ENCODE data around the gene ANKMY1. TPM values are rescaled to one million over a fixed set of nuclear protein-coding genes. Genes with fewer than 3 reads are reported as not detected.

ANKMY1 gene
- total and polyA plus RNA-seq, 2 of the 13 experiments (the other 11 are each of a cell fraction or from before 2014, with no cell fraction given): 11.7 to 18.8 TPM

DNA sequence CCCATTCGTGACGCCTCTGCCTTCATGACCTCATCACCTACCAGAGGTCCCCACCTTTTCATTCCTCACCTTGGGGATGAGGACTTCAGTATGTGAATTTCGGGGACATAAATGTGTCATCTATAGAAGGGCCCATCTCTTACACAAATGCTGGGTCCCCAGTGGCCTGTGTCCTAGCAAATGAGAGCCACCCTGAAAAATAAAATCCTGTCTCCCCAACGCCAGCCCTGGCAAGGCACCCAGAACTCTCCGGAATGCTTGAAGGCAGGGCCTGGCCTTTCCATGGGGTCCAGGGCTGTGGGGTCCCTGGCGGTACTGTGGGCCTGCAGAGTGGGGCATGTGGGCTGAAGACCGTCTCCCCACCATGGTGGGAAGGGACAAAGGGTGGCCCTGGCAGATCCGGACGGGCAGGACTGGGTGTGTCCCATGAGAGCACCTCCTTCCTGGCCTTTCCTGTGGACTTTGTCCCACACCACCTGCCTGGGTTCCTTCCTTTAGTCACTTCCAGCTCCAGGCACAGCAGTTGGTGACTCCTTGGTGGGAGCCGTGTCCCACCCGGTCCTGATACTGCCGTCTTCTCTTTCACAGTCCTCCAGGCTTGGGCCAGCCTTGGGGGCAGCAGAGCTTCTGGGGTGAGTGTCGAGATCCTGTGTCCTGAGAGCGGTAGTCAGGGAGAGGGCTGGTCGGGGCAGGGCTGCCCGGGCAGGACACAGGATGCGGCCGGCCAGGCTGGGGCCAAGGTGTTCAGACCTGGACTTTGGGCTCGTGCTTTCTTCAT, 47.3 kb upstream of the ANKMY1 start (continued):
- peak; percentile 21; the same call in 1 of the 2 replicates for TF ChIP-seq KDM3A (CRISPR knock-in tag; IDR thresholded peaks at IDR 0.05; ENCODE audit: low read depth)
- TF ChIP-seq TCF7L2 (IDR thresholded peaks at IDR 0.05; ENCODE audit: low read depth, low read length): no peak
- no peak for TF ChIP-seq ZNF883 (CRISPR knock-in tag; IDR thresholded peaks at IDR 0.05; ENCODE audit: not compliant biosample characterization)
- TF ChIP-seq ZNF468 (CRISPR knock-in tag; IDR thresholded peaks at IDR 0.05): no peak
- TF ChIP-seq ZNF337 (CRISPR knock-in tag; IDR thresholded peaks at IDR 0.05; ENCODE audit: borderline replicate concordance, low read depth): 0 out of 2 replicates have a peak, but pooled peaks have one; percentile 1
- TF ChIP-seq, protein P1, sequence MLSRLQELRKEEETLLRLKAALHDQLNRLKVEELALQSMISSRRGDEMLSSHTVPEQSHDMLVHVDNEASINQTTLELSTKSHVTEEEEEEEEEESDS (CRISPR knock-in tag; IDR thresholded peaks at IDR 0.05; ENCODE audit: borderline replicate concordance): no peak
- TF ChIP-seq, protein P2, sequence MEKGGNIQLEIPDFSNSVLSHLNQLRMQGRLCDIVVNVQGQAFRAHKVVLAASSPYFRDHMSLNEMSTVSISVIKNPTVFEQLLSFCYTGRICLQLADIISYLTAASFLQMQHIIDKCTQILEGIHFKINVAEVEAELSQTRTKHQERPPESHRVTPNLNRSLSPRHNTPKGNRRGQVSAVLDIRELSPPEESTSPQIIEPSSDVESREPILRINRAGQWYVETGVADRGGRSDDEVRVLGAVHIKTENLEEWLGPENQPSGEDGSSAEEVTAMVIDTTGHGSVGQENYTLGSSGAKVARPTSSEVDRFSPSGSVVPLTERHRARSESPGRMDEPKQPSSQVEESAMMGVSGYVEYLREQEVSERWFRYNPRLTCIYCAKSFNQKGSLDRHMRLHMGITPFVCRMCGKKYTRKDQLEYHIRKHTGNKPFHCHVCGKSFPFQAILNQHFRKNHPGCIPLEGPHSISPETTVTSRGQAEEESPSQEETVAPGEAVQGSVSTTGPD (CRISPR knock-in tag; IDR thresholded peaks at IDR 0.05): 0 out of 2 replicates have a peak, but pooled peaks have one; percentile 25
- TF ChIP-seq, protein P3, sequence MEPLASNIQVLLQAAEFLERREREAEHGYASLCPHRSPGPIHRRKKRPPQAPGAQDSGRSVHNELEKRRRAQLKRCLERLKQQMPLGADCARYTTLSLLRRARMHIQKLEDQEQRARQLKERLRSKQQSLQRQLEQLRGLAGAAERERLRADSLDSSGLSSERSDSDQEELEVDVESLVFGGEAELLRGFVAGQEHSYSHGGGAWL (CRISPR knock-in tag; IDR thresholded peaks at IDR 0.05): no peak
- TF ChIP-seq, protein P4, sequence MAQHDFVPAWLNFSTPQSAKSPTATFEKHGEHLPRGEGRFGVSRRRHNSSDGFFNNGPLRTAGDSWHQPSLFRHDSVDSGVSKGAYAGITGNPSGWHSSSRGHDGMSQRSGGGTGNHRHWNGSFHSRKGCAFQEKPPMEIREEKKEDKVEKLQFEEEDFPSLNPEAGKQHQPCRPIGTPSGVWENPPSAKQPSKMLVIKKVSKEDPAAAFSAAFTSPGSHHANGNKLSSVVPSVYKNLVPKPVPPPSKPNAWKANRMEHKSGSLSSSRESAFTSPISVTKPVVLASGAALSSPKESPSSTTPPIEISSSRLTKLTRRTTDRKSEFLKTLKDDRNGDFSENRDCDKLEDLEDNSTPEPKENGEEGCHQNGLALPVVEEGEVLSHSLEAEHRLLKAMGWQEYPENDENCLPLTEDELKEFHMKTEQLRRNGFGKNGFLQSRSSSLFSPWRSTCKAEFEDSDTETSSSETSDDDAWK (CRISPR knock-in tag; IDR thresholded peaks at IDR 0.05): no peak
- TF ChIP-seq ZNF780A (CRISPR knock-in tag; IDR thresholded peaks at IDR 0.05): 0 out of 2 replicates have a peak, but pooled peaks have one; percentile 49
- TF ChIP-seq, protein P5, sequence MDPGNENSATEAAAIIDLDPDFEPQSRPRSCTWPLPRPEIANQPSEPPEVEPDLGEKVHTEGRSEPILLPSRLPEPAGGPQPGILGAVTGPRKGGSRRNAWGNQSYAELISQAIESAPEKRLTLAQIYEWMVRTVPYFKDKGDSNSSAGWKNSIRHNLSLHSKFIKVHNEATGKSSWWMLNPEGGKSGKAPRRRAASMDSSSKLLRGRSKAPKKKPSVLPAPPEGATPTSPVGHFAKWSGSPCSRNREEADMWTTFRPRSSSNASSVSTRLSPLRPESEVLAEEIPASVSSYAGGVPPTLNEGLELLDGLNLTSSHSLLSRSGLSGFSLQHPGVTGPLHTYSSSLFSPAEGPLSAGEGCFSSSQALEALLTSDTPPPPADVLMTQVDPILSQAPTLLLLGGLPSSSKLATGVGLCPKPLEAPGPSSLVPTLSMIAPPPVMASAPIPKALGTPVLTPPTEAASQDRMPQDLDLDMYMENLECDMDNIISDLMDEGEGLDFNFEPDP (CRISPR knock-in tag; conservative IDR thresholded peaks at IDR 0.05): 0 out of 2 replicates have a peak, but pooled peaks have one; percentile 96
- no peak; the same call in none of the 2 replicates for TF ChIP-seq ZNF772 (CRISPR knock-in tag; IDR thresholded peaks at IDR 0.05)
- TF ChIP-seq ZNF766 (CRISPR knock-in tag; IDR thresholded peaks at IDR 0.05; ENCODE audit: borderline replicate concordance): no peak
- TF ChIP-seq ZNF264 (CRISPR knock-in tag; IDR thresholded peaks at IDR 0.05): no peak
- TF ChIP-seq CBX2 (IDR thresholded peaks at IDR 0.05; ENCODE audit: low read depth, low read length): no peak
- TF ChIP-seq CBX2 (CRISPR knock-in tag; IDR thresholded peaks at IDR 0.05; ENCODE audit: low read depth): no peak
- 0 out of 2 replicates have a peak, but pooled peaks have one; percentile 51 for TF ChIP-seq SOX5 (CRISPR knock-in tag; IDR thresholded peaks at IDR 0.05; ENCODE audit: borderline replicate concordance)
- TF ChIP-seq ZNF570 (CRISPR knock-in tag; IDR thresholded peaks at IDR 0.05; ENCODE audit: borderline replicate concordance): 0 out of 2 replicates have a peak, but pooled peaks have one; percentile 80
- TF ChIP-seq PLRG1 (conservative IDR thresholded peaks at IDR 0.05): no peak
- TF ChIP-seq TRIM24 (CRISPR knock-in tag; IDR thresholded peaks at IDR 0.05): no peak
- TF ChIP-seq ZNF577 (CRISPR knock-in tag; IDR thresholded peaks at IDR 0.05; ENCODE audit: borderline replicate concordance, low read depth): no peak; the same call in 1 of the 2 replicates
- TF ChIP-seq, protein P6, sequence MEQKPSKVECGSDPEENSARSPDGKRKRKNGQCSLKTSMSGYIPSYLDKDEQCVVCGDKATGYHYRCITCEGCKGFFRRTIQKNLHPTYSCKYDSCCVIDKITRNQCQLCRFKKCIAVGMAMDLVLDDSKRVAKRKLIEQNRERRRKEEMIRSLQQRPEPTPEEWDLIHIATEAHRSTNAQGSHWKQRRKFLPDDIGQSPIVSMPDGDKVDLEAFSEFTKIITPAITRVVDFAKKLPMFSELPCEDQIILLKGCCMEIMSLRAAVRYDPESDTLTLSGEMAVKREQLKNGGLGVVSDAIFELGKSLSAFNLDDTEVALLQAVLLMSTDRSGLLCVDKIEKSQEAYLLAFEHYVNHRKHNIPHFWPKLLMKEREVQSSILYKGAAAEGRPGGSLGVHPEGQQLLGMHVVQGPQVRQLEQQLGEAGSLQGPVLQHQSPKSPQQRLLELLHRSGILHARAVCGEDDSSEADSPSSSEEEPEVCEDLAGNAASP (CRISPR knock-in tag; IDR thresholded peaks at IDR 0.05; ENCODE audit: borderline replicate concordance): no peak
- TF ChIP-seq ZNF292 (CRISPR knock-in tag; IDR thresholded peaks at IDR 0.05; ENCODE audit: borderline replicate concordance, low read depth): no peak

Data from HepG2 (cell line).